Heart left ventricle (tissue), 16 donors: ENCODE results near the gene NFASC. TPM values are rescaled to one million over a fixed set of nuclear protein-coding genes. Genes with fewer than 3 reads are reported as not detected.

ENCODE experiments used
- ATAC-seq, 4 donors: fragments of 200-7000 bp; cut with Tn5 transposase; one replicate each; pipeline ENCODE4 v1.9.1; 2020 to 2022; ENCODE audit warnings: moderate library complexity in 4 of 4, mild to moderate bottlenecking in 3 of 4, moderate number of reproducible peaks in 1 of 4
- DNase-seq, 5 donors: peaks; one replicate each; pipeline ENCODE4 v3.0.0-alpha.2; 2020
- H3K27ac ChIP-seq, 12 donors: fragments of 200-600 bp; sonication (generic) in 4 of 12; one replicate each; pipeline versions ENCODE4 v1.5.0 to v1.8.0; 2016 to 2022; ENCODE audit warnings: mild to moderate bottlenecking in 2 of 12
- H3K27me3 ChIP-seq, 9 donors: fragments of 200-600 bp; sonication (generic) in 2 of 9; one replicate each; pipeline versions ENCODE4 v1.5.1 to v1.8.0; 2016 to 2022; ENCODE audit warnings: mild to moderate bottlenecking in 3 of 9
- H3K36me3 ChIP-seq, 9 donors: fragments of 200-600 bp; sonication (generic) in 2 of 9; one replicate each; pipeline versions ENCODE4 v1.5.0 to v1.8.0; 2018 to 2022; ENCODE audit warnings: mild to moderate bottlenecking in 2 of 9
- H3K4me1 ChIP-seq, 12 donors: fragments of 200-600 bp; sonication (generic) in 4 of 12; one replicate each; pipeline versions ENCODE4 v1.5.0 to v1.8.0; 2016 to 2022; ENCODE audit warnings: mild to moderate bottlenecking in 3 of 12
- H3K4me3 ChIP-seq, 12 donors: fragments of 200-600 bp; sonication (generic) in 4 of 12; one replicate each; pipeline versions ENCODE4 v1.5.0 to v1.8.0; 2017 to 2022; ENCODE audit warnings: mild to moderate bottlenecking in 9 of 12, moderate library complexity in 4 of 12
- H3K9me3 ChIP-seq, 12 donors: fragments of 200-600 bp; sonication (generic) in 4 of 12; one replicate each; pipeline versions ENCODE4 v1.5.0 to v1.8.0; 2016 to 2022; ENCODE audit warnings: mild to moderate bottlenecking in 1 of 12
- CTCF ChIP-seq, 12 donors: fragments of 200-600 bp; sonication (generic) in 4 of 12; IDR thresholded peaks; one replicate each; pipeline versions ENCODE4 v1.5.0 to v1.8.0; 2018 to 2022; ENCODE audit warnings: antibody characterized with exemption in 12 of 12, mild to moderate bottlenecking in 5 of 12
- POLR2A ChIP-seq, 2 donors: fragments of 450-650 bp; IDR thresholded peaks; one replicate each; pipeline ENCODE4 v1.6.1; 2017; ENCODE audit warnings: antibody characterized with exemption in 2 of 2, mild to moderate bottlenecking in 2 of 2, moderate library complexity in 2 of 2
- WGBS, 4 donors: extraction: QIAGEN DNeasy Blood & Tissue Kit in 2 of 4; methylation state at CpG; one replicate each; pipeline versions ENCODE4 v1.1.5 to v1.1.7; 2013 to 2018; 5-methylcytosine and 5-hydroxymethylcytosine counted together
- intact Hi-C, 10 donors: fragments of 100-400 bp; cut with DNase I; formaldehyde crosslinking; loops; one replicate each; pipeline versions ENCODE4 v1.11.1 to v1.14.2; 2022
- polyA plus RNA-seq, 2 donors: library from polyadenylated mRNA; stranded (reverse); fragments of 200-250 nt; gene quantifications; one replicate each; pipeline ENCODE4 v1.2.3, GENCODE V29; 2013
- total RNA-seq, 9 donors: library from RNA; depleted of rRNA in 2 of 9; stranded (reverse); fragments of >200 nt in 2 of 9; fragmentation: NEBNext Ultra II Directional in 3 of 9; extraction: Animal tissue kit (Norgen Biotek cat#: 25700) in 3 of 9; gene quantifications; one replicate each; pipeline versions ENCODE4 v1.1.0 to v1.2.4, GENCODE V29; 2016 to 2023
- donor health status: ischemic (EF 13 %, LVEDD 7.1; RV severe dilation, severe dysfunction).
- donor health status: healthy with polysubstance abuse.
- donor health status: DM: no; HTN: yes; CAD: no.
- donor health status: DM: no; HTN: no; CAD: no.
- donor health status: ischemic (EF 25% LVEDD 6.9; RV normal size, moderate dysfunction).
- donor health status: ischemic (EF 25% LVEDD 5.7; RV mildly dilated, moderate dysfunction).
- donor health status: healthy.
- donor health status: DM: yes; HTN: yes; CAD: no.
- donor health status: ischemic (EF 35%, LVEDD 5.7; RV mildly dilated, moderate dysfunction).
- donor health status: nonischemic (EF 11% LVEDD 7.7; RV severe dilation, severe dysfunction).
- donor health status: DM: yes; HTN: yes; CAD: no.
- donor health status: PGD.
- donor health status: ischemic (EF 29% LVEDD 5.4; RV normal size, mild dysfunction).
- donor health status: nonischemic (EF 23%, LVEDD 6.1; RV moderate dilation, normal function).

Gene NFASC
- total and polyA plus RNA-seq, 11 donors: 2.5 to 14.6 (median 10.3) TPM

- Histone ChIP-seq H3K4me3 (no peak overlapping the region), H3K36me3 (no peaks in the 10 kb centered on the region), H3K4me1 (peaks cover 0 to 9% (median 0%) of the 10 kb centered on the region in 12 donors), H3K27ac (no peak overlapping the region), H3K9me3 (no peaks in the 10 kb centered on the region), H3K27me3 (peaks cover 0 to 7% (median 0%) of the 10 kb centered on the region in 9 donors)
- intact Hi-C loops: no loop called here
- DNase-seq: no peak
- TF ChIP-seq CTCF (IDR thresholded peaks at IDR 0.05) (no peak), POLR2A (IDR thresholded peaks at IDR 0.05) (no peak)
- WGBS, 4 donors: 39 to 75% (median 66%) methylated on average over 3 of the region's 3 CpGs
- ATAC-seq: no peak
These were observed 133.7 kb downstream of the NFASC start for GRCh38 chr1:205004351-205004750.

GRCh38 chr1:205008896-205009295 is 138.2 kb downstream of the NFASC start:
- 76 to 89% (median 85%) methylated on average over 6 to 8 of the region's 8 CpGs for WGBS, 4 donors
- no peaks in the 10 kb centered on the region for H3K9me3 ChIP-seq
- H3K36me3 ChIP-seq: no peaks in the 10 kb centered on the region
- H3K4me1 ChIP-seq: peaks cover 0 to 15% (median 4%) of the 10 kb centered on the region in 12 donors
- peaks cover 0 to 7% (median 0%) of the 10 kb centered on the region in 9 donors for H3K27me3 ChIP-seq
- DNase-seq (no peak), ATAC-seq (no peak)
- no peak overlapping the region for H3K27ac ChIP-seq
- TF ChIP-seq CTCF (IDR thresholded peaks at IDR 0.05) (no peak), POLR2A (IDR thresholded peaks at IDR 0.05) (no peak)
- no peak overlapping the region for H3K4me3 ChIP-seq
- intact Hi-C loops: no loop called here

GRCh38 chr1:205009670-205010069 is 139.0 kb downstream of the NFASC start:
- H3K27me3 ChIP-seq: peaks cover 0 to 7% (median 0%) of the 10 kb centered on the region in 9 donors
- intact Hi-C loops: no loop called here
- H3K9me3 ChIP-seq: no peaks in the 10 kb centered on the region
- no peaks in the 10 kb centered on the region for H3K36me3 ChIP-seq
- DNase-seq (no peak), ATAC-seq (no peak)
- TF ChIP-seq POLR2A (IDR thresholded peaks at IDR 0.05): no peak
- TF ChIP-seq CTCF (IDR thresholded peaks at IDR 0.05): no peak
- WGBS, 4 donors: 92 to 96% (median 94%) methylated on average over 12 of the region's 12 CpGs
- H3K4me1 ChIP-seq: peaks cover 0 to 23% (median 6%) of the 10 kb centered on the region in 12 donors
- no peak overlapping the region for H3K4me3 ChIP-seq
- H3K27ac ChIP-seq: no peak overlapping the region

- no peak overlapping the region for H3K4me3 ChIP-seq
- intact Hi-C loops: no loop called here
- TF ChIP-seq CTCF (IDR thresholded peaks at IDR 0.05): no peak
- no peak for TF ChIP-seq POLR2A (IDR thresholded peaks at IDR 0.05)
- no peaks in the 10 kb centered on the region for H3K36me3 ChIP-seq
- no peaks in the 10 kb centered on the region for H3K27me3 ChIP-seq
- no peak overlapping the region for H3K27ac ChIP-seq
- DNase-seq (no peak), ATAC-seq (no peak)
- no peaks in the 10 kb centered on the region for H3K9me3 ChIP-seq
- 65 to 68% (median 66%) methylated on average over 12 to 13 of the region's 13 CpGs for WGBS, 4 donors
- H3K4me1 ChIP-seq: peaks cover 0 to 25% (median 6%) of the 10 kb centered on the region in 12 donors
These were observed 141.9 kb downstream of the NFASC start for GRCh38 chr1:205012391-205013140.
